SU-DHL-6 (cell line): ENCODE measurements around the gene SORCS2.

ENCODE experiments used
- H2AFZ ChIP-seq: fragments of 200-600 bp; sonication (generic); 2 replicates; pipeline ENCODE4 v1.6.1; 2014; ENCODE audit warnings: low read depth, mild to moderate bottlenecking, moderate library complexity, mixed read lengths, antibody characterized with exemption, low read length; ENCODE audit not compliant: severe bottlenecking
- H3F3A ChIP-seq: fragments of 200-600 bp; shearing (Covaris generic); 2 replicates; pipeline ENCODE4 v1.6.0; 2016; ENCODE audit warnings: antibody characterized with exemption, mild to moderate bottlenecking; ENCODE audit not compliant: insufficient read depth
- H3K27ac ChIP-seq: fragments of 200-600 bp; sonication (generic); 2 replicates; pipeline ENCODE4 v1.5.1; 2016; ENCODE audit warnings: low read depth, mild to moderate bottlenecking, low read length, moderate library complexity, mixed read lengths
- H3K27me3 ChIP-seq: fragments of 200-600 bp; sonication (generic), shearing (Covaris generic); 2 replicates; pipeline ENCODE4 v1.6.0; 2014; ENCODE audit warnings: mild to moderate bottlenecking, low read length
- H3K36me3 ChIP-seq: fragments of 200-600 bp; sonication (generic); 2 replicates; pipeline ENCODE4 v1.6.1; 2014; ENCODE audit warnings: mild to moderate bottlenecking, low read length, mixed read lengths
- H3K4me2 ChIP-seq: fragments of 300-600, 200-600 bp; shearing (Covaris generic), sonication (generic); 2 replicates; pipeline ENCODE4 v1.6.0; 2014; ENCODE audit warnings: low read length, low read depth, mild to moderate bottlenecking; ENCODE audit not compliant: poor library complexity, severe bottlenecking
- H3K4me3 ChIP-seq: fragments of 200-600 bp; sonication (generic); 2 replicates; pipeline ENCODE4 v1.5.1; 2014; ENCODE audit warnings: antibody characterized with exemption, low read length, mild to moderate bottlenecking, mixed read lengths; ENCODE audit not compliant: insufficient read depth, poor library complexity, severe bottlenecking
- H3K79me2 ChIP-seq: fragments of 200-600 bp; sonication (generic); 2 replicates; pipeline ENCODE4 v1.6.1; 2014; ENCODE audit warnings: mild to moderate bottlenecking, low read length, moderate library complexity; ENCODE audit not compliant: insufficient read depth
- H3K9ac ChIP-seq: fragments of 200-600 bp; sonication (generic); 2 replicates; pipeline ENCODE4 v1.7.0; 2014; ENCODE audit warnings: mild to moderate bottlenecking, low read length
- H3K9me2 ChIP-seq: fragments of 200-600 bp; sonication (generic); replicated peaks from 2 replicates; pipeline ENCODE4 v1.6.1; 2014; ENCODE audit warnings: low read length; ENCODE audit not compliant: insufficient read depth
- H3K9me3 ChIP-seq: fragments of 200-600 bp; sonication (generic); 2 replicates; pipeline ENCODE4 v1.6.1; 2014; ENCODE audit warnings: low read length, mixed read lengths; ENCODE audit not compliant: insufficient read depth
- H4K20me1 ChIP-seq: fragments of 200-600 bp; sonication (generic); 2 replicates; pipeline ENCODE4 v1.6.1; 2014; ENCODE audit warnings: low read depth, mild to moderate bottlenecking, antibody characterized with exemption, low read length, moderate library complexity, mixed read lengths
- EZH2phosphoT487 ChIP-seq: fragments of 200-600 bp; sonication (generic), shearing (Covaris generic); conservative IDR thresholded peaks from 2 replicates; pipeline ENCODE4 v1.6.1; 2018; ENCODE audit warnings: mild to moderate bottlenecking, antibody characterized with exemption, low read length, moderate library complexity, mixed read lengths
- TF ChIP-seq, protein P1 (sequence below): fragments of 200-600 bp; sonication (generic); IDR thresholded peaks from one replicate; pipeline ENCODE4 v1.5.1; 2017; ENCODE audit warnings: antibody characterized with exemption, mild to moderate bottlenecking, low read length, moderate library complexity; ENCODE audit not compliant: insufficient read depth, poor library complexity, severe bottlenecking

SORCS2 gene

GRCh38 chr4:7655511-7656243 lies 463.3 kb downstream of the SORCS2 start:
- no peaks in the 10 kb centered on the region for H3F3A ChIP-seq
- TF ChIP-seq, protein P1, sequence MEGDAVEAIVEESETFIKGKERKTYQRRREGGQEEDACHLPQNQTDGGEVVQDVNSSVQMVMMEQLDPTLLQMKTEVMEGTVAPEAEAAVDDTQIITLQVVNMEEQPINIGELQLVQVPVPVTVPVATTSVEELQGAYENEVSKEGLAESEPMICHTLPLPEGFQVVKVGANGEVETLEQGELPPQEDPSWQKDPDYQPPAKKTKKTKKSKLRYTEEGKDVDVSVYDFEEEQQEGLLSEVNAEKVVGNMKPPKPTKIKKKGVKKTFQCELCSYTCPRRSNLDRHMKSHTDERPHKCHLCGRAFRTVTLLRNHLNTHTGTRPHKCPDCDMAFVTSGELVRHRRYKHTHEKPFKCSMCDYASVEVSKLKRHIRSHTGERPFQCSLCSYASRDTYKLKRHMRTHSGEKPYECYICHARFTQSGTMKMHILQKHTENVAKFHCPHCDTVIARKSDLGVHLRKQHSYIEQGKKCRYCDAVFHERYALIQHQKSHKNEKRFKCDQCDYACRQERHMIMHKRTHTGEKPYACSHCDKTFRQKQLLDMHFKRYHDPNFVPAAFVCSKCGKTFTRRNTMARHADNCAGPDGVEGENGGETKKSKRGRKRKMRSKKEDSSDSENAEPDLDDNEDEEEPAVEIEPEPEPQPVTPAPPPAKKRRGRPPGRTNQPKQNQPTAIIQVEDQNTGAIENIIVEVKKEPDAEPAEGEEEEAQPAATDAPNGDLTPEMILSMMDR: no peak
- TF ChIP-seq EZH2phosphoT487: no peak
- H3K27me3 ChIP-seq: no peaks in the 10 kb centered on the region
- H3K79me2 ChIP-seq: no peaks in the 10 kb centered on the region
- no peak overlapping the region for H3K4me3 ChIP-seq
- H3K9me2 ChIP-seq: no peaks in the 10 kb centered on the region
- H3K36me3 ChIP-seq: no peaks in the 10 kb centered on the region
- no peaks in the 10 kb centered on the region for H3K9me3 ChIP-seq
- H3K4me2 ChIP-seq: no peak overlapping the region
- no peak overlapping the region for H2AFZ ChIP-seq
- no peak overlapping the region for H3K27ac ChIP-seq
- no peaks in the 10 kb centered on the region for H4K20me1 ChIP-seq
- H3K9ac ChIP-seq: no peak overlapping the region

GRCh38 chr4:7656244-7656800 lies 464.0 kb downstream of the SORCS2 start:
- Histone ChIP-seq H3K9me3 (no peaks in the 10 kb centered on the region), H3K36me3 (no peaks in the 10 kb centered on the region), H3F3A (no peaks in the 10 kb centered on the region), H3K4me2 (no peak overlapping the region), H3K9me2 (no peaks in the 10 kb centered on the region), H3K4me3 (no peak overlapping the region), H2AFZ (no peak overlapping the region), H3K79me2 (no peaks in the 10 kb centered on the region), H4K20me1 (no peaks in the 10 kb centered on the region), H3K27ac (no peak overlapping the region), H3K9ac (no peak overlapping the region), H3K27me3 (no peaks in the 10 kb centered on the region)
- TF ChIP-seq EZH2phosphoT487: no peak
- TF ChIP-seq, protein P1: no peak

GRCh38 chr4:7657545-7658297 lies 465.4 kb downstream of the SORCS2 start:
- Histone ChIP-seq H3K36me3 (no peaks in the 10 kb centered on the region), H3K4me2 (no peak overlapping the region), H3K27me3 (no peaks in the 10 kb centered on the region), H3K9me3 (no peaks in the 10 kb centered on the region), H3K9me2 (no peaks in the 10 kb centered on the region), H4K20me1 (no peaks in the 10 kb centered on the region), H3F3A (no peaks in the 10 kb centered on the region), H3K9ac (no peak overlapping the region), H3K27ac (no peak overlapping the region), H3K79me2 (no peaks in the 10 kb centered on the region), H3K4me3 (no peak overlapping the region), H2AFZ (no peak overlapping the region)
- TF ChIP-seq, protein P1: no peak
- TF ChIP-seq EZH2phosphoT487: no peak
